Neuron (in vitro differentiated cells): Measurements from ENCODE around the gene CGB1.
"Not testable (repeated sequence)": the region's sequence is repeated elsewhere in the genome, so short reads cannot be mapped to it uniquely, and the experiment has no call there.

ENCODE experiments used
- H2AFZ ChIP-seq: one replicate; pipeline ENCODE4 v1.6.1; 2013; ENCODE audit warnings: low read depth, mild to moderate bottlenecking, inconsistent platforms, low read length, moderate library complexity
- H3K27me3 ChIP-seq: one replicate; pipeline ENCODE4 v1.6.1; 2013; ENCODE audit warnings: low read length; ENCODE audit not compliant: insufficient read depth
- H3K36me3 ChIP-seq: one replicate; pipeline ENCODE4 v1.6.1; 2013; ENCODE audit warnings: low read length; ENCODE audit not compliant: insufficient read depth
- H3K4me1 ChIP-seq: one replicate; pipeline ENCODE4 v1.6.1; 2013; ENCODE audit warnings: low read length; ENCODE audit not compliant: insufficient read depth
- H3K4me3 ChIP-seq: 2 replicates; pipeline ENCODE4 v1.5.1; 2013; ENCODE audit warnings: mild to moderate bottlenecking, low read length, moderate library complexity
- H3K9me3 ChIP-seq: one replicate; pipeline ENCODE4 v1.6.1; 2013; ENCODE audit warnings: low read length

The CGB1 gene

DNA sequence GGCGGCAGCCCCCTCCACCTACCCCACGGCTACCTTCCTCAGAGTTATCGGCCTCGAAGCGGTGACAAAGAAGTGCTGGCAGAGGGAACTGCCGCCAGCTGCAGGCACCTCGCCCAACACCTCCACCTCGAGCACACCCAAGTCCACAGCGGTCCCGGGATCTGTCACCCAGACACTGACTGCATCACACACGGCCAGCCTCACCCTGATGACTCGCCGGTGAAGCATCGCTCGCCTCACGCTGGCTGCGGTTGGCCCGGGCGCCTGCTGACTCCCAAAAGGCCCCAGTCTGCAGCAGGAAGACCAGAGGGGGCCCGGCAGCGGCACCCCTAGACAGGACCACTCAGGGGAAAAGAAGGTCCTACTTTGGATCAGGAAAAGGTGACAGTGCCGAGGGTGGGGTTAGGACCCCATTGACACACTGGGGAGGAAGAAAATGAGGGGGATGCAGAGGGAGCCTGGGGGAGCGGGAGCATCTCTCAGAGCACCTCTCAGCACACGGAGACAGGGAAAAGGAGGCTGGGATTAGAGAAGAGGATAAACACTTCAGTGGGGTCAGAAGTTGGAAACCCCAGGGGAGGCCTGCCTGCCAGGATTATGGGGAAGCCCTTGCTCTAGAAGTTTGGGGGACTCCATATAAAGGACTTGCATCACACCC, 13.8 kb upstream of the CGB1 start:
- H2AFZ ChIP-seq, H3K4me3 ChIP-seq, H3K27me3 ChIP-seq: not testable (repeated sequence)

DNA sequence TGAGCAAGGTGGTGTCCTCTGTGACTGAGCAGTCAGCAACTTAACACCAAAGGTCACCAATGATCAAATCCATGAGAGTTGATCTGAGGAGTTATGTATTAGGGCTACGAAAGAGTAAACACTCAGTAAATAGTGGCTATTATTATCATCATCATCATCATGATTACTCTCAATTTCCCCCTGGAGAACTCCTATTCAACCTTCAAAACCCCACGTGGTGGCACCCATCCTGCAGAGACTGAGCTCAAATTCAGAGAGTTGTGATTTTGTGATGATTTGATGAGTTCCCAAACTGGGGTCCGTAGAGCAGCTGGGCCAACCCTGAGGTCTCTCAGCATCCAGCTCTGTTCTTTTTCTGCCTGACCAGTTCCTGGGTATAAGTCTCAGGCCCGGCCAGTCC, 13.1 kb upstream of the CGB1 start:
- H3K9me3 ChIP-seq, H2AFZ ChIP-seq, H3K36me3 ChIP-seq, H3K4me1 ChIP-seq, H3K4me3 ChIP-seq, H3K27me3 ChIP-seq: not testable (repeated sequence)

More for the DNA sequence above, 13.8 kb upstream of the CGB1 start:
- not testable (repeated sequence) for H3K4me1 ChIP-seq, H3K36me3 ChIP-seq, H3K9me3 ChIP-seq

- not testable (repeated sequence) for H3K4me3 ChIP-seq, H3K4me1 ChIP-seq, H3K9me3 ChIP-seq, H3K36me3 ChIP-seq, H3K27me3 ChIP-seq, H2AFZ ChIP-seq
These were observed 12.3 kb upstream of the CGB1 start, which contains the start of gene CGB8 for GRCh38 chr19:49049011-49049410. Gene CGB8 (minus strand): TSS chr19:49049111. CDS start chr19:49048739, 372 bp downstream.

DNA sequence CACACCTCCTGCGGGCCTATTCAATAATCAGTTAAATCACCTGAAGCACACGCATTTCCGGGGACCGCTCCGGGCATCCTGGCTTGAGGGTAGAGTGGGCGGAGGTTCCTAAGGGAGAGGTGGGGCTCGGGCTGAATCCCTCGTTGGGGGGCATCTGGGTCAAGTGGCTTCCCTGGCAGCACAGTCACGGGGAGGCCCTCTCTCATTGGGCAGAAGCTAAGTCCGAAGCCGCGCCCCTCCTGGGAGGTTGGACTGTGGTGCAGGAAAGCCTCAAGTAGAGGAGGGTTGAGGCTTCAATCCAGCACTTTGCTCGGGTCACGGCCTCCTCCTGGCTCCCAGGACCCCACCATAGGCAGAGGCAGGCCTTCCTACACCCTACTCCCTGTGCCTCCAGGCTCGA, 6.9 kb upstream of the CGB1 start, which contains the start of gene CGB5:
CGB5 (plus strand) TSS at position 301 of the 400 bp plus-strand sequence. CDS start 362 bp downstream, outside the sequence.
- not testable (repeated sequence) for H3K4me3 ChIP-seq, H3K9me3 ChIP-seq, H3K27me3 ChIP-seq, H3K36me3 ChIP-seq, H3K4me1 ChIP-seq, H2AFZ ChIP-seq

GRCh38 chr19:49042666-49043065, 6.0 kb upstream of the CGB1 start:
- H3K4me3 ChIP-seq, H3K4me1 ChIP-seq, H3K27me3 ChIP-seq, H3K36me3 ChIP-seq, H2AFZ ChIP-seq, H3K9me3 ChIP-seq: not testable (repeated sequence)

DNA sequence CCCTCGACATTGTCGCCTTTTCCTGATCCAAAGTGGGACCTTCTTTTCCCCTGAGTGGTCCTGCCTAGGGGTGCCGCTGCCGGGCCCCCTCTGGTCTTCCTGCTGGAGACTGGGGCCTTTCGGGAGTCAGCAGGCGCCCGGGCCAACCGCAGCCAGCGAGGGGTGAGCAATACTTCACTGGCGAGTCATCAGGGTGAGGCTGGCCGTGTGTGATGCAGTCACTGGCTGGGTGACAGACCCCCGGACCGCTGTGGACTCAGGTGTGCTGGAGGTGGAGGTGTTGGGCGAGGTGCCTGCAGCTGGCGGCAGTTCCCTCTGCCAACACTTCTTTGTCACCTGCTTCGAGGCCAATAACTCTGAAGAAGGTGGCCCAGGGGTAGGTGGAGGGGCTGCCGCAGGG, 5.5 kb upstream of the CGB1 start:
- no peaks in the 10 kb centered on the region for H3K36me3 ChIP-seq
- no peak overlapping the region for H2AFZ ChIP-seq
- no peak overlapping the region for H3K4me3 ChIP-seq
- H3K9me3 ChIP-seq, result no peaks in the 10 kb centered on the region
- no peaks in the 10 kb centered on the region for H3K4me1 ChIP-seq
- H3K27me3 ChIP-seq, result no peaks in the 10 kb centered on the region

DNA sequence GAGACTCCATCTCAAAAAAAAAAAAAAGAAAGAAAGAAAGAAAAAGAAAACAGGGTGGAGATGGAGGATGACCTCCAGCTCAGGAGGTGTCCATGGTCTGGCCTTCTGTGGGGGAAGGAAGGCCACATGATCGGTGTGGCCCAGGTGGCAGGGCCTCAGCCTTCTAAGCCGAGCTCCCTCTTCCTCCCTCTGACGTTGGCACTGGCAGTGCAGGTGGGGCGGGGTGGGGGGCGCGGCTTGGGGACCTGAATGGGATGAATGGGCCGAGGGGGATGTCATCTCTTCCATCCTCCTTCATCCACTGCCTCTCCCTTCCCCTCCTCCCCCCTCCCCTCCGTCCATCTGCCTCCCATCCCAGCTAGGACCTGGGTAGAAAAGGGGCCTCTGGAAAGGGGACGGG, 3.0 kb upstream of the CGB1 start:
- H3K36me3 ChIP-seq, H3K9me3 ChIP-seq, H3K4me3 ChIP-seq, H3K27me3 ChIP-seq, H3K4me1 ChIP-seq, H2AFZ ChIP-seq: not testable (repeated sequence)

DNA sequence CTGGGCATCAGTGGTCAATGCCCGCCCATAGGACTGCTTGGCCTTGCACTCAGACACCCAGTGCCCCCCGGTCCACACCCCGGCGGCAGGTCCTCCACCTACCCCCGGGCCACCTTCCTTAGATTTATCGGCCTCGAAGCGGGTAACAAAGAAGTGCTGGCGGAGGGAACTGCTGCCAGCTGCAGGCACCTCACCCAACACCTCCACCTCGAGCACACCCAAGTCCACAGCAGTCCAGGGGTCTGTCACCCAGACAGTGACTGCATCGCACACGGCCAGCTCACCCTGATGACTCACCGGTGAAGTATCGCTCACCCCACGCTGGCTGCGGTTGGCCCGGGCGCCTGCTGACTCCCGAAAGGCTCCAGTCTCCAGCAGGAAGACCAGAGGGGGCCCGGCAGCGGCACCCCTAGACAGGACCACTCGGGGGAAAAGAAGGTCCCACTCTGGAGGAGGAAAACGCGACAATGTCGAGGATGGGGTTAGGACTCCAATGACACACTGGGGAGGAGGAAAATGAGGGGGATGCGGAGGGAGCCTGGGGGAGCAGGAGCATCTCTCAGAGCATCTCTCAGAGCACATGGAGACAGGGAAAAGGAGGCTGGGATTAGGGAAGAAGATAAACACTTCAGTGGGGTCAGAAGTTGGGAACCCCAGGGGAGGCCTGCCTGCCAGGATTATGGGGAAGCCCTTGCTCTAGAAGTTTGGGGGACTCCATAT, 2.0 kb upstream of the CGB1 start:
- not testable (repeated sequence) for H3K27me3 ChIP-seq

GRCh38 chr19:49038111-49038510, 1.4 kb upstream of the CGB1 start:
- not testable (repeated sequence) for H3K4me1 ChIP-seq, H3K36me3 ChIP-seq, H2AFZ ChIP-seq, H3K4me3 ChIP-seq, H3K27me3 ChIP-seq, H3K9me3 ChIP-seq

More for the DNA sequence above, 2.0 kb upstream of the CGB1 start:
- H3K9me3 ChIP-seq, H3K4me3 ChIP-seq, H3K4me1 ChIP-seq, H2AFZ ChIP-seq, H3K36me3 ChIP-seq: not testable (repeated sequence)

DNA sequence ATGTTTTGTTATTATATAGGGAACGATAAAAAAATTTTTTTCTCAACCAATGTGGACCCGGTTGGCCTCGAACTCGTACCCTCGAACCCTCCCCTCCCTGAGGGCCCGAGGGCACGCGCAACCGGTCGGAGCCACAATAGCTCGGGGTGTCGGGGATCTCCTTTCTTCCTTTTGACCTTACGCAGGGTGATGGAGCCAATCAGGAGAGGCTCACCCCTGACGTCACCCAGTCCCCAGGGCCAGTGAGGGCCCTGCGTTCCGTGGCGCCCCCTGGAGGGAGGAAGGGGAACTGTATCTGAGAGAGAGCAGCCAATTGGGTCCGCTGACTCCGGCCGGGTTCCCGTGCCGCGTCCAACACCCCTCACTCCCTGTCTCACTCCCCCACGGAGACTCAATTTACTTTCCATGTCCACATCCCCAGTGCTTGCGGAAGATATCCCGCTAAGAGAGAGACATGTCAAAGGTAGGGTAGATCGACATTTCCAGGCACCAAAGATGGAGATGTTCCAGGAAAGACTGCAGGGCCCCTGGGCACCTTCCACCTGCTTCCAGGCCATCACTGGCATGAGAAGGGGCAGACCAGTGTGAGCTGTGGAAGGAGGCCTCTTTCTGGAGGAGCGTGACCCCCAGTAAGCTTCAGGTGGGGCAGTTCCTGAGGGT, 4.9 kb downstream of the CGB1 start, which contains the start of gene CGB2:
CGB2 (plus strand) TSS at position 249 of the 660 bp plus-strand sequence; CDS start at position 455, 206 bp downstream.
- H3K4me1 ChIP-seq, H2AFZ ChIP-seq, H3K4me3 ChIP-seq, H3K27me3 ChIP-seq, H3K9me3 ChIP-seq, H3K36me3 ChIP-seq: not testable (repeated sequence)

DNA sequence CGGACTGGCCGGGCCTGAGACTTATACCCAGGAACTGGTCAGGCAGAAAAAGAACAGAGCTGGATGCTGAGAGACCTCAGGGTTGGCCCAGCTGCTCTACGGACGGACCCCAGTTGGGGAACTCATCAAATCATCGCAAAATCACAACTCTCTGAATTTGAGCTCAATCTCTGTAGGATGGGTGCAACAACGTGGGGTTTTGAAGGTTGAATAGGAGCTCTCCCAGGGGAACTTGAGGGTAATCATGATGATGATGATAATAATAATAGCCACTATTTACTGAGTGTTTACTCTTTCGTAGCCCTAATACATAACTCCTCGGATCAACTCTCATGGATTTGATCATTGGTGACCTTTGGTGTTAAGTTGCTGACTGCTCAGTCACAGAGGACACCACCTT, 6.4 kb downstream of the CGB1 start:
- not testable (repeated sequence) for H3K36me3 ChIP-seq, H3K27me3 ChIP-seq, H3K4me3 ChIP-seq, H2AFZ ChIP-seq, H3K4me1 ChIP-seq, H3K9me3 ChIP-seq

DNA sequence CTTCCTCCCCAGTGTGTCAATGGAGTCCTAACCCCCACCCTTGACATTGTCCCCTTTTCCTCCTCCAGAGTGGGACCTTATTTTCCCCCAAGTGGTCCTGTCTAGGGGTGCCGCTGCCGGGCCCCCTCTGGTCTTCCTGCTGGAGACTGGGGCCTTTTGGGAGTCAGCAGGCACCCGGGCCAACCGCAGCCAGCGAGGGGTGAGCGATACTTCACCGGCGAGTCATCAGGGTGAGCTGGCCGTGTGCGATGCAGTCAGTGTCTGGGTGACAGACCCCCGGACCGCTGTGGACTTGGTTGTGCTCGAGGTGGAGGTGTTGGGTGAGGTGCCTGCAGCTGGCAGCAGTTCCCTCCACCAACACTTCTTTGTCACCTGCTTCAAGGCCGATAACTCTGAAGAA, 6.9 kb downstream of the CGB1 start:
- not testable (repeated sequence) for H2AFZ ChIP-seq, H3K4me3 ChIP-seq, H3K9me3 ChIP-seq, H3K27me3 ChIP-seq, H3K4me1 ChIP-seq, H3K36me3 ChIP-seq

DNA sequence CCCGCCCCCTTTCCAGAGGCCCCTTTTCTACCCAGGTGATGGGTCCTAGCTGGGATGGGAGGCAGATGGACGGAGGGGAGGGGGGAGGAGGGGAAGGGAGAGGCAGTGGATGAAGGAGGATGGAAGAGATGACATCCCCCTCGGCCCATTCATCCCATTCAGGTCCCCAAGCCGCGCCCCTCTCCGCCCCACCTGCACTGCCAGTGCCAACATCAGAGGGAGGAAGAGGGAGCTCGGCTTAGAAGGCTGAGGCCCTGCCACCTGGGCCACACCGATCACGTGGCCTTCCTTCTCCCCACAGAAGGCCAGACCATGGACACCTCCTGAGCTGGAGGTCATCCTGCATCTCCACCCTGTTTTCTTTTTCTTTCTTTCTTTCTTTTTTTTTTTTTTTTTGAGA, 8.0 kb downstream of the CGB1 start:
- H3K4me1 ChIP-seq, H3K36me3 ChIP-seq, H3K27me3 ChIP-seq, H3K9me3 ChIP-seq, H2AFZ ChIP-seq, H3K4me3 ChIP-seq: not testable (repeated sequence)
